ENCODE data around the gene COPS7A.

- TF ChIP-seq, protein P1, sequence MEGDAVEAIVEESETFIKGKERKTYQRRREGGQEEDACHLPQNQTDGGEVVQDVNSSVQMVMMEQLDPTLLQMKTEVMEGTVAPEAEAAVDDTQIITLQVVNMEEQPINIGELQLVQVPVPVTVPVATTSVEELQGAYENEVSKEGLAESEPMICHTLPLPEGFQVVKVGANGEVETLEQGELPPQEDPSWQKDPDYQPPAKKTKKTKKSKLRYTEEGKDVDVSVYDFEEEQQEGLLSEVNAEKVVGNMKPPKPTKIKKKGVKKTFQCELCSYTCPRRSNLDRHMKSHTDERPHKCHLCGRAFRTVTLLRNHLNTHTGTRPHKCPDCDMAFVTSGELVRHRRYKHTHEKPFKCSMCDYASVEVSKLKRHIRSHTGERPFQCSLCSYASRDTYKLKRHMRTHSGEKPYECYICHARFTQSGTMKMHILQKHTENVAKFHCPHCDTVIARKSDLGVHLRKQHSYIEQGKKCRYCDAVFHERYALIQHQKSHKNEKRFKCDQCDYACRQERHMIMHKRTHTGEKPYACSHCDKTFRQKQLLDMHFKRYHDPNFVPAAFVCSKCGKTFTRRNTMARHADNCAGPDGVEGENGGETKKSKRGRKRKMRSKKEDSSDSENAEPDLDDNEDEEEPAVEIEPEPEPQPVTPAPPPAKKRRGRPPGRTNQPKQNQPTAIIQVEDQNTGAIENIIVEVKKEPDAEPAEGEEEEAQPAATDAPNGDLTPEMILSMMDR (IDR thresholded peaks at IDR 0.05): no peak
- TF ChIP-seq EZH2phosphoT487 (IDR thresholded peaks at IDR 0.05) (no peak), EZH2 (IDR thresholded peaks at IDR 0.05) (no peak)
Observed at GRCh38 chr12:6699989-6700645, 23.7 kb upstream of the COPS7A start.

All from neural progenitor cell (in vitro differentiated cells).